ENCODE data around the gene PPARGC1A.

- TF ChIP-seq CTCF (conservative IDR thresholded peaks at IDR 0.05 in 1 of 2, IDR thresholded peaks at IDR 0.05 in 1 of 2; ENCODE audit: extremely low read depth in 1 of 2, insufficient read depth in 1 of 2, low read depth in 1 of 2, low read length in 2 of 2) (no peak), EZH2 (IDR thresholded peaks at IDR 0.05; ENCODE audit: borderline replicate concordance, low read length) (no peak)
Observed at GRCh38 chr4:23909671-23910070, 19.8 kb upstream of the PPARGC1A start.

Data from mammary epithelial cell (primary cell).